Measurements from ENCODE around the gene SEC61B.

SEC61B gene

DNA sequence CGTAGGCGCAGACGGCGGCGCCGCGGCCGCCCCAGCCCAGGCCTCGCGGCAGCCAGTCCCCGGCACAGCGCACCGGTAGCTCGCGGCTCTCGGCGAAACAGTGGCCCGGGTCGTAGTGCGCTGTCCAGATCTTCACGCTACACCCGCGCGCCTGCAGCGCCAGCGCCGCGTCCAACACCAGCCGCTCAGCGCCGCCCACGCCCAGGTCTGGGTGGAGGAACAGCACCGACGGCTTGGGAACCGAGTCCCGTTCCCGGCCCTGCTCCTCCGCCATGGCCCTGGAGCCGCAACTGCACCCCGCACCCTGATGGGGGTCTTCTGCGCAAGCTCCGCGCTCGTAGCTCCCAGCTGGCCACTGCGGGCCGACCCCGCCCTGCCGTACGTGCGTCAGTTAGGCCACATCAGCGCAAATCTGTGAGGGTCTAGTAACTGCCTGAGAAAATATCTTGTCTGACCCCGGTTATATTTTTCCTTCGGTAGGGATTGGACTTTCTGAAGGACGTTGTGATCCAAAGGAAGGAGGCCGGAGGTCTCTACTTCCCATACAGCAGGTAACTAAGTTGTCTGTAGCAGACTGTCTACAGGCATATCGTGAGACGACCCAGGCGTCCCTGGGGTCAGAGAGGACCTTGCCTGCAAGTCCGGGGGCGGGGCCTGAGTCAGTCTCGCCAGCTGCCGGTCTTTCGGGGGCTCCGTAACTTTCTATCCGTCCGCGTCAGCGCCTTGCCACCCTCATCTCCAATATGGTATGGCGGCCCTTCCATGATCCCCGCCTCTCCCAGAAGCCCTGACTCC, at the start of gene SEC61B, which contains the start of gene ALG2:
Gene SEC61B, plus strand, starts transcription at position 662 of the 795 bp plus-strand sequence. Its CDS starts 82 bp downstream, at position 744.
Gene ALG2, minus strand, starts transcription at position 322 of the 795 bp plus-strand sequence. Its CDS starts 48 bp downstream, at position 274.
- DNase-seq (ENCODE audit: extremely low read depth in 1 of 2, low read depth in 1 of 2), result peak; percentile 87 to 92

- no peak for DNase-seq (ENCODE audit: extremely low read depth in 1 of 2, low read depth in 1 of 2)
Measured at GRCh38 chr9:99173570-99174504, 48.2 kb upstream of the SEC61B start.

GRCh38 chr9:99176527-99177013, 45.5 kb upstream of the SEC61B start:
- DNase-seq (ENCODE audit: extremely low read depth in 1 of 2, low read depth in 1 of 2), result no peak

DNA sequence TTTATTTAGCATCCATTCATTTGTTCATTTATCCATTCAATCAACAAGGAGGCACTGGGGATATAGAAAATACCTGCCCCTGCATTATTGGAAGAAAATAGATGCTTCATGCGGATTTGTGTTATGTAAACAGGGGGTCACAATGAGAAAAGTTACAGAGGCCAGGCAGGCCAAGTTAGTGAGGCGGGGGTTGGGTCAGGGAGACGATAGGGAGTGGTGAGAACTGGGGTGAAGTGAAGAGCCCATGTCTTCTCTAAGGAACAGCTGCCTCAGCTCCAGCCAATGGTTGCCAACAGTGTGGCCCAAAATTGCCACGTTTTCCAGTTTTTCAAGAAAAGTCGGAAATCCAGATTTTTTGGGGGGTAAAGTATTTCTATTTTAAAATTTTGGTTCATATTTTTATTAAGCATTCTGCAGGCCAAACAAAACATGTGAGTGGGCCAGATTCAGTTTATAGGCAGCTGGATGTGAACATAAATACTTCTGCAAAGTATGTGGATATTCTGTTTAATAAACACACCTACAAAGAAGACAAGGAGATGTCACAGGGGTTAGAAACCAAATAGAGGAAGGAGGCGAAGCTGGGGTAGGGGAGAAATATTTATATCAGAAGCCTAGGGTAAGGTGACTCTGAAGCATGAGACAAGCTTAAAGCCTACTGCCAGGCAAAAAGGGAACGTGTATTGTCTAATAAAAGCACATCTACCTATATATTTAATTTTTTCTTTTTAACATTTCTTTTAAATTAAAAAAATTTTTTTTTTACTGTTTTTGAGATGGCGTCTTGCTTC, 44.3 kb upstream of the SEC61B start:
- no peak for DNase-seq (ENCODE audit: extremely low read depth in 1 of 2, low read depth in 1 of 2)

DNA sequence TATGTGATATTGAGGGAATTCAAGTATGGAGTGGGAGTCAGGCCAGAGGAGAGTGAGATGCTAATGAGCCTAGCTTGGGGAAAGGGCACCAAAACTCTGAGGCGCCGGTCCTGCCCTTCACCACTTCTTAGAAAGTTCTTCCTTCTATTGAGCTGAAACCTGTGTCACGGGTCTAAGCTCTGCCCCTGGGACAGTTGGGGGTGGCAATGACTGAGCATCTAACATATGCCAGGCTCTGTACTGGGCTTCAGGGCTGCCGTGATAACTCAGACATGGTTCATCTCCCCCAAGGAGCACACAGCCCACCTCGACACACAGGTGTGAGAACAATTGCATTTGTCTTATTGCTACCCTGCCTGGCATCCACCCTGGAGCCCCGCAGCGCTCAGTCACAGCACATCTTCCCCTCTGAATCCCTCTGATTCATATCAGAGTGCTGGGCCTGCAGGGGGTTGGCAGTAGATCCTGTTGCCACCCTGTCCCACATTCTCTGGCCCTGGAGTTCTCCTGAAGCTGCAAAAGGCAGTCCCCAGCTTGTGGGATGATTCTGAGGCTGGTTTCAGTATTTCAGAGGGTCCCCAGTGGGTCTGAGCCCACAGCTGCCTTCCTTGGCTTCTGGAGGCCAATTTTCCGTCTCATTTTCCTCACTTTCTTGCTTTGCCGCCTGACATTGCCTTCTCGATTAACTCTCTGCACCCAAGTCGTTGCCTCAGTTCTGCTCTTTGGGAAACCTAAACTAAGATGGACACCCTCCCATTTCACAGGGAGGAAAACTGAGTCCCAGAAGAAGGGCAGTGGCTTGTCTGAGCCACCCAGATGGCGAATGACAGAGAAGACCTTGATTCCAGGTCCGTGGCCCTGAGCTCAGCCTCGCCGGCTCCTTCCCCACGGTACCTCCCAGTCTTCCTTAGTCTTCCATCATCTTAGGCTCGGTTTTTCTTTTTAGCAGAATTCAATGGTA, 42.9 kb upstream of the SEC61B start:
- DNase-seq (ENCODE audit: extremely low read depth in 1 of 2, low read depth in 1 of 2), result no peak

DNA sequence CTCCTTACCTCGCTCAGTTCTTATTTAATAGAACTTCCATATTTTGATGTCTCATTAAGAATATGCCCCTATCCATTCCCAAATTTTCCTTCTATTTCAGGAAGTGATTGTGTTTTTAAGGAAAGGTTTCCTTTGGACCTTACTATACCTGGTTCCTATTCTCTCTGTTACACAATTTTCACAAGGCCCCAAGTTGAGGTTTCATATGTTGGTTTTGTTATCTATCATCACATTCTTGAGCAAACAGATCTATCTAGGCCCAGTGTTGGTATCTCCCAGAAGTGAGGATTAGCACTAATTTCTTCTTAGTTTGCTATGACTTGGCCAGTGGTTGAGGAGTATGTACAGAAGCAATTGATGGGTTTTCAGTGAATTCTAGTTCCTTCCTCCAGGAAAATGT, 41.9 kb upstream of the SEC61B start:
- no peak for DNase-seq (ENCODE audit: extremely low read depth in 1 of 2, low read depth in 1 of 2)

DNA sequence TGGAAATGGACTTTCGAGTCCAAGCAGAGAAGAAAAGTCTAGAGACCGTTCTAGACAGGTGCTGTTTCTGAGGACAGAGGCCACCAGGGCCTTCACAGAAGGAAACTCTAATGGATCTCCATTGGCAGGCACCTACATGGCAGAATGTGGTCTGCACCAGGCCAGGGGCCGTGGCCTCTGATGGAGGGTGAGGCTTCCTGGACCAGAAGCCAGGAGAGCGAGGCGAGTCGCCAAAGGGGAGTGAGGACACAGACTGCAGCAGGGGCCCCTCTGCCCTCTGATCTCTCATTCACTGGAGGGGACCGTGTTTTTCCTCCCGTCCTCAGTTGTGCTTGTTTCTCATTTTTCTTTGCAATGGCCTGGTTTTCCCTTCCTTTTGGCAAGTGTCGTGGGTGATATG, 41.4 kb upstream of the SEC61B start:
- no peak for DNase-seq (ENCODE audit: extremely low read depth in 1 of 2, low read depth in 1 of 2)

DNA sequence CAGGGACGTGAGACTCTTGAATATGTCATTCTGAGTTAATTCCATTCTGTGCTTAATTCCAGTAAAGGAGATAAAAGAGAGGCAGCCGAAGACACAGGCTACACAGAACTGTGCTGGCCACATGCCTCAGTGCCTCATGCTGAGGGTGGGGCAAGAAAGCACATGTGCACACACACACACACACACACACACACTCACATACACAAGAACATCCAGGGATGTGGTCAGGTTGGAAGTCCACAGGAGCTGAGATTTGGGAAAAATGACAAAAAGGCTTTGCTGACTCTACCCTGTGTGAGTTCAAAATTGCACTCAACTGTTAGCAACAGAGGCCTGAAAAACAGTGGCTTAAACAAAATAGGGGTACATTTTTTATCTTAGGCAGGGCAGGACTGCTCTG, 40.9 kb upstream of the SEC61B start:
- DNase-seq (ENCODE audit: extremely low read depth in 1 of 2, low read depth in 1 of 2), result no peak

- DNase-seq (ENCODE audit: extremely low read depth in 1 of 2, low read depth in 1 of 2), result no peak
Measured at GRCh38 chr9:99181621-99182020, 40.5 kb upstream of the SEC61B start.

GRCh38 chr9:99182356-99182755, 39.7 kb upstream of the SEC61B start:
- DNase-seq (ENCODE audit: extremely low read depth in 1 of 2, low read depth in 1 of 2), result no peak

DNA sequence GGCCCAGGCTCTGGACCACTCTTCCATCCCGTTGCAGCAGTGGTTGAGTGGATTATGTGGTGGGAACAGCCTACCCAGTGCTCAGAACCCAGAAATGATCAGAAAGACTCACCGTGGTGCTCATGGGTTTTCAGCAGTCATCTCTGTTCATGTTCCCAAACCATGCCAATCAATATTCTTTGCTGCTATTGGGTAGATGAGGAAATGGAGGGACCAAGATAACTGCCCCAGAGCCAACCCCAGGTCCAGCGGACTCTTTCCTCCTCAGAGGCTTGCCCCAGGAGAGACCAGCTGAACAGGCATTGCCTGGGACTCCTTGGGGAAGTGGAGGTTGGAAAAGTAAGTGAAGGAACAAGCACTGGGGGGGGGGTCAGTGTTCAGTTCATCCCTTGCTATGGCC, 38.5 kb upstream of the SEC61B start:
- DNase-seq (ENCODE audit: extremely low read depth in 1 of 2, low read depth in 1 of 2), result no peak

DNA sequence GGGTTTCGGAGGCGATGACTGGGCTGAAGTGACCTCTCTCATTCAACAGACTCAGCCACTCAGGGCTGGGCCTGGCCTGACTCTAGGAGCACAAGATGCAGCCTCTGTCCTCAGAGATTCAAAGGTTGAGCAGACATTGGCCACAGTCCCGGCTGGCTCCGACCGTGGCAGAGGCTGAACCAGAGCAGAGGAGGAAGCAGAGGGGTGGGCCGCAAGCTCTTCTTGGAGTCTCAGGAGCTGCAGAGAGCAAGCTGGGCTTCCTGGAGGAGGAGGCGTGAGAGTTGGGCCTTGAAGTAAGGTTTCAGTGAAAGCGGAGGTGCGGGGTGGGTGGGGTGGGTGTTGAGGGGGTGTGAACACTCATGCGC, 38.0 kb upstream of the SEC61B start:
- no peak for DNase-seq (ENCODE audit: extremely low read depth in 1 of 2, low read depth in 1 of 2)

- peak; percentile 44 to 57 for DNase-seq (ENCODE audit: extremely low read depth in 1 of 2, low read depth in 1 of 2)
Measured at GRCh38 chr9:99184475-99185347, 37.4 kb upstream of the SEC61B start.

DNA sequence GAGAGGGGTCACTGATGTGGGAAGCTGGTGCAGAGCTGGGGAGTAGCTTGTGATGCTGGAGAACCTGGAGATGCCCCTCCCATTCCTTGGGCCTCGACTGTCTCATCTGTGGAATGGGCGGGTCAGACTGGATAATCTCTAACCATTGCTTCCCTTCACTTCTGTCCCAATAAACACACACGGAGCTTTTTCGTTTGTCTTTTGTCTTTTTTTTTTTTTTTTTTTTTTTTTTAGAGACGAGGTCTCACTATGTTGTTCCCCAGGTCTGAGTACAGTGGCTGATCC, 36.8 kb upstream of the SEC61B start:
- DNase-seq (ENCODE audit: extremely low read depth in 1 of 2, low read depth in 1 of 2), result no peak

GRCh38 chr9:99185934-99186333, 36.1 kb upstream of the SEC61B start:
- DNase-seq (ENCODE audit: extremely low read depth in 1 of 2, low read depth in 1 of 2), result no peak

DNA sequence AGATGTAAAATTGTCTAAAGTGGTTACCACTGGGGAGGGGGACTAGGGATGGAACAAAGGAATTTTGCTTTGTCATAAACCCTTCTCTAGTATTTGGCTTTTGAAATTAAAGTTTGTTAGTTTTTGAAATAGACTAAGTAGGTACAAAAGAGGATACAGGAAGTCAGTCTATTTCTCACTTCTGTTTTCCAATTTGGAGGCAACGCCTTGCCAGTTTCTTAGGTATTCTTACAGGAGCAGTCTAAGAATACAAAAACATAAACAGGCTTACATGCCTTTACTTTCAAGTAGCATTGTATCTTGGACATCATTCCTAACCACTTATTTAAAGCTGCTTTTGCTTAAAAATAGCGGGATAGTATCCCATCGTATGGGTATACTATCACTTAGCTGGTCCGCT, 34.8 kb upstream of the SEC61B start:
- DNase-seq (ENCODE audit: extremely low read depth in 1 of 2, low read depth in 1 of 2), result no peak

DNA sequence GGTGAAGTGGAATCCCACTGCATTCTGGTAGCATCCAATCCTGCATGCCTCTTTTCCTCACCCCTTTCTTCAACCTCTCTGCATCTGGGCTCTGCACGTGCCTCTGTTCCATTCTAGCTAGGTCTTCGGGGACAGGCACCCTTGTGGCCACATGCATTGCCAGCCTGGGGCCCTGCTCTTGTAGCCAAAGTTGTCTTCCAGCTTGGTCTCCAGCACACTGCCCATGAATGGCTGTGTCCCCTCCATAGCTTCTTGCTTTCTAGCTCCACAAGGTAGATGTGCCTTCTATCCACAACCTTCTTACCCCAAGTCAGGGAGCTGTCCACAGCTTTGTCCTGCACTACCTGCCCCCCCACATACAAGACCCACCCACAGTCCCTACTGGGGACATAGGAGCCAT, 32.9 kb upstream of the SEC61B start:
- no peak for DNase-seq (ENCODE audit: extremely low read depth in 1 of 2, low read depth in 1 of 2)

GRCh38 chr9:99189887-99190596, 32.0 kb upstream of the SEC61B start:
- DNase-seq (ENCODE audit: extremely low read depth in 1 of 2, low read depth in 1 of 2), result no peak
